Measurements from ENCODE around the gene FBLN2.

Gene FBLN2

GRCh38 chr3:13532631-13533030, 16.3 kb upstream of the FBLN2 start:
- Histone ChIP-seq H3K4me3 (ENCODE audit: low read depth, low read length) (no peak overlapping the region), H4K12ac (ENCODE audit: low read depth, low read length) (no peak overlapping the region), H4K8ac (ENCODE audit: low read depth, low read length) (no peak overlapping the region), H4K91ac (ENCODE audit: low read depth, low read length) (no peak overlapping the region), H3K9me3 (ENCODE audit: insufficient read depth, low read depth, low read length) (no peaks in the 10 kb centered on the region), H3K18ac (ENCODE audit: low read length) (no peak overlapping the region), H3K79me2 (ENCODE audit: control insufficient read depth, insufficient read depth, low read length, poor library complexity) (no peaks in the 10 kb centered on the region), H3K23ac (ENCODE audit: low read length) (no peak overlapping the region), H3K4me2 (ENCODE audit: low read length) (no peak overlapping the region), H3K14ac (ENCODE audit: low read length) (no peak overlapping the region), H3K79me1 (ENCODE audit: low read length) (no peaks in the 10 kb centered on the region), H2BK12ac (ENCODE audit: low read length) (no peak overlapping the region), H3K4ac (ENCODE audit: low read depth, low read length) (no peak overlapping the region), H3K27ac (ENCODE audit: low read depth, low read length) (no peak overlapping the region), H2AK5ac (ENCODE audit: low read length) (no peak overlapping the region), H3K9ac (ENCODE audit: low read length) (no peak overlapping the region), H2AFZ (ENCODE audit: insufficient read depth, low read length, poor library complexity) (no peak overlapping the region), H3K4me1 (ENCODE audit: control insufficient read depth in 1 of 2, insufficient read depth in 2 of 2, low read length in 2 of 2) (peaks cover 7 to 12% of the 10 kb centered on the region in 2 experiments), H3K36me3 (ENCODE audit: control insufficient read depth in 1 of 2, insufficient read depth in 2 of 2, low read length in 2 of 2) (no peaks in the 10 kb centered on the region), H2BK120ac (ENCODE audit: insufficient read depth, low read length, poor library complexity) (no peak overlapping the region), H2BK5ac (ENCODE audit: low read depth, low read length, poor library complexity) (no peak overlapping the region), H3K27me3 (ENCODE audit: insufficient read depth, low read length) (no peaks in the 10 kb centered on the region)
- no CpG with 5 or more reads among the region's 5 CpGs for WGBS (ENCODE audit: extremely low coverage, insufficient coverage, insufficient read length)
- no peak for DNase-seq

- no peak overlapping the region for H2BK120ac ChIP-seq (ENCODE audit: insufficient read depth, low read length, poor library complexity)
- no peaks in the 10 kb centered on the region for H3K79me1 ChIP-seq (ENCODE audit: low read length)
- H3K4me1 ChIP-seq (ENCODE audit: control insufficient read depth in 1 of 2, insufficient read depth in 2 of 2, low read length in 2 of 2), result peaks cover 7 to 14% of the 10 kb centered on the region in 2 experiments
- H3K4ac ChIP-seq (ENCODE audit: low read depth, low read length), result no peak overlapping the region
- no peaks in the 10 kb centered on the region for H3K79me2 ChIP-seq (ENCODE audit: control insufficient read depth, insufficient read depth, low read length, poor library complexity)
- H3K27me3 ChIP-seq (ENCODE audit: insufficient read depth, low read length), result no peaks in the 10 kb centered on the region
- no CpG with 5 or more reads among the region's 8 CpGs for WGBS (ENCODE audit: extremely low coverage, insufficient coverage, insufficient read length)
- H3K36me3 ChIP-seq (ENCODE audit: control insufficient read depth in 1 of 2, insufficient read depth in 2 of 2, low read length in 2 of 2), result no peaks in the 10 kb centered on the region
- H2BK12ac ChIP-seq (ENCODE audit: low read length), result no peak overlapping the region
- H3K9ac ChIP-seq (ENCODE audit: low read length), result no peak overlapping the region
- no peak overlapping the region for H4K8ac ChIP-seq (ENCODE audit: low read depth, low read length)
- H4K91ac ChIP-seq (ENCODE audit: low read depth, low read length), result no peak overlapping the region
- peak in 1 of 2 donors; percentile 34 for DNase-seq
- no peak overlapping the region for H2BK5ac ChIP-seq (ENCODE audit: low read depth, low read length, poor library complexity)
- no peak overlapping the region for H3K27ac ChIP-seq (ENCODE audit: low read depth, low read length)
- H3K23ac ChIP-seq (ENCODE audit: low read length), result no peak overlapping the region
- H4K12ac ChIP-seq (ENCODE audit: low read depth, low read length), result no peak overlapping the region
- H3K4me3 ChIP-seq (ENCODE audit: low read depth, low read length), result no peak overlapping the region
- H2AFZ ChIP-seq (ENCODE audit: insufficient read depth, low read length, poor library complexity), result no peak overlapping the region
- no peaks in the 10 kb centered on the region for H3K9me3 ChIP-seq (ENCODE audit: insufficient read depth, low read depth, low read length)
- no peak overlapping the region for H3K4me2 ChIP-seq (ENCODE audit: low read length)
- no peak overlapping the region for H2AK5ac ChIP-seq (ENCODE audit: low read length)
- no peak overlapping the region for H3K14ac ChIP-seq (ENCODE audit: low read length)
- H3K18ac ChIP-seq (ENCODE audit: low read length), result no peak overlapping the region
These were observed 15.0 kb upstream of the FBLN2 start for GRCh38 chr3:13533885-13534301.

GRCh38 chr3:13535526-13535875, 13.4 kb upstream of the FBLN2 start:
- no CpG with 5 or more reads among the region's 10 CpGs for WGBS (ENCODE audit: extremely low coverage, insufficient coverage, insufficient read length)
- H2BK12ac ChIP-seq (ENCODE audit: low read length), result peak overlapping the region; percentile 15

GRCh38 chr3:13535905-13536304, 13.0 kb upstream of the FBLN2 start:
- Histone ChIP-seq H3K9ac (ENCODE audit: low read length) (no peak overlapping the region), H2BK12ac (ENCODE audit: low read length) (no peak overlapping the region), H2AFZ (ENCODE audit: insufficient read depth, low read length, poor library complexity) (no peak overlapping the region), H4K12ac (ENCODE audit: low read depth, low read length) (no peak overlapping the region), H3K18ac (ENCODE audit: low read length) (no peak overlapping the region), H4K8ac (ENCODE audit: low read depth, low read length) (no peak overlapping the region), H3K27me3 (ENCODE audit: insufficient read depth, low read length) (no peaks in the 10 kb centered on the region), H3K79me2 (ENCODE audit: control insufficient read depth, insufficient read depth, low read length, poor library complexity) (no peaks in the 10 kb centered on the region), H2BK120ac (ENCODE audit: insufficient read depth, low read length, poor library complexity) (no peak overlapping the region), H3K14ac (ENCODE audit: low read length) (peak overlapping the region; percentile 11), H3K4me3 (ENCODE audit: low read depth, low read length) (no peak overlapping the region), H3K36me3 (ENCODE audit: control insufficient read depth in 1 of 2, insufficient read depth in 2 of 2, low read length in 2 of 2) (no peaks in the 10 kb centered on the region), H3K23ac (ENCODE audit: low read length) (no peak overlapping the region), H2BK5ac (ENCODE audit: low read depth, low read length, poor library complexity) (no peak overlapping the region), H3K4ac (ENCODE audit: low read depth, low read length) (no peak overlapping the region), H2AK5ac (ENCODE audit: low read length) (no peak overlapping the region), H3K4me2 (ENCODE audit: low read length) (no peak overlapping the region), H3K9me3 (ENCODE audit: insufficient read depth, low read depth, low read length) (no peaks in the 10 kb centered on the region), H3K4me1 (ENCODE audit: control insufficient read depth in 1 of 2, insufficient read depth in 2 of 2, low read length in 2 of 2) (peaks cover 7 to 19% of the 10 kb centered on the region in 2 experiments), H3K79me1 (ENCODE audit: low read length) (no peaks in the 10 kb centered on the region), H3K27ac (ENCODE audit: low read depth, low read length) (no peak overlapping the region), H4K91ac (ENCODE audit: low read depth, low read length) (no peak overlapping the region)
- WGBS (ENCODE audit: extremely low coverage, insufficient coverage, insufficient read length), result no CpG with 5 or more reads among the region's 9 CpGs
- no peak for DNase-seq

More at GRCh38 chr3:13535526-13535875, 13.4 kb upstream of the FBLN2 start:
- no peak overlapping the region for H3K27ac ChIP-seq (ENCODE audit: low read depth, low read length)
- H3K9me3 ChIP-seq (ENCODE audit: insufficient read depth, low read depth, low read length), result no peaks in the 10 kb centered on the region
- no peaks in the 10 kb centered on the region for H3K79me1 ChIP-seq (ENCODE audit: low read length)
- H3K14ac ChIP-seq (ENCODE audit: low read length), result no peak overlapping the region
- H3K79me2 ChIP-seq (ENCODE audit: control insufficient read depth, insufficient read depth, low read length, poor library complexity), result no peaks in the 10 kb centered on the region
- H3K9ac ChIP-seq (ENCODE audit: low read length), result no peak overlapping the region
- H3K23ac ChIP-seq (ENCODE audit: low read length), result no peak overlapping the region
- no peak overlapping the region for H2BK5ac ChIP-seq (ENCODE audit: low read depth, low read length, poor library complexity)
- H4K8ac ChIP-seq (ENCODE audit: low read depth, low read length), result no peak overlapping the region
- no peak overlapping the region for H3K18ac ChIP-seq (ENCODE audit: low read length)
- H4K12ac ChIP-seq (ENCODE audit: low read depth, low read length), result no peak overlapping the region
- no peak for DNase-seq
- no peaks in the 10 kb centered on the region for H3K27me3 ChIP-seq (ENCODE audit: insufficient read depth, low read length)
- no peak overlapping the region for H2AK5ac ChIP-seq (ENCODE audit: low read length)
- H3K4ac ChIP-seq (ENCODE audit: low read depth, low read length), result no peak overlapping the region
- H2BK120ac ChIP-seq (ENCODE audit: insufficient read depth, low read length, poor library complexity), result no peak overlapping the region
- H4K91ac ChIP-seq (ENCODE audit: low read depth, low read length), result no peak overlapping the region
- H2AFZ ChIP-seq (ENCODE audit: insufficient read depth, low read length, poor library complexity), result no peak overlapping the region
- no peak overlapping the region for H3K4me3 ChIP-seq (ENCODE audit: low read depth, low read length)
- no peaks in the 10 kb centered on the region for H3K36me3 ChIP-seq (ENCODE audit: control insufficient read depth in 1 of 2, insufficient read depth in 2 of 2, low read length in 2 of 2)
- H3K4me1 ChIP-seq (ENCODE audit: control insufficient read depth in 1 of 2, insufficient read depth in 2 of 2, low read length in 2 of 2), result peaks cover 7 to 18% of the 10 kb centered on the region in 2 experiments
- H3K4me2 ChIP-seq (ENCODE audit: low read length), result no peak overlapping the region
